ENCODE data around the gene MUC2.

- TF ChIP-seq CTCF (IDR thresholded peaks at IDR 0.05 in 2 of 3, conservative IDR thresholded peaks at IDR 0.05 in 1 of 3; ENCODE audit: borderline replicate concordance in 1 of 3, insufficient read depth in 1 of 3, low read depth in 2 of 3, low read length in 2 of 3), result no peak
- TF ChIP-seq, protein P1, sequence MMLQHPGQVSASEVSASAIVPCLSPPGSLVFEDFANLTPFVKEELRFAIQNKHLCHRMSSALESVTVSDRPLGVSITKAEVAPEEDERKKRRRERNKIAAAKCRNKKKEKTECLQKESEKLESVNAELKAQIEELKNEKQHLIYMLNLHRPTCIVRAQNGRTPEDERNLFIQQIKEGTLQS (IDR thresholded peaks at IDR 0.05), result no peak
- no peak for TF ChIP-seq RAD21 (IDR thresholded peaks at IDR 0.05; ENCODE audit: low read depth)
- TF ChIP-seq POLR2AphosphoS5 (IDR thresholded peaks at IDR 0.05; ENCODE audit: low read depth, low read length), result no peak
- TF ChIP-seq EZH2 (IDR thresholded peaks at IDR 0.05), result no peak
- TF ChIP-seq SIN3A (IDR thresholded peaks at IDR 0.05; ENCODE audit: low read depth), result no peak
- no peak for TF ChIP-seq POLR2A (IDR thresholded peaks at IDR 0.05; ENCODE audit: borderline replicate concordance, extremely low read depth, insufficient read depth, insufficient read length)
- no peak for TF ChIP-seq EZH2phosphoT487 (IDR thresholded peaks at IDR 0.05; ENCODE audit: borderline replicate concordance)
These were observed 3.8 kb upstream of the MUC2 start for GRCh38 chr11:1070594-1071462.
